IMR-90 (cell line): ENCODE measurements around the gene VPS13A. TPM values are rescaled to one million over a fixed set of nuclear protein-coding genes. Genes with fewer than 3 reads are reported as not detected.

Experiments used
- ATAC-seq: fragments of 200-7000 bp; cut with Tn5 transposase; 2 replicates; pipeline ENCODE4 v1.9.1; 2020; ENCODE audit warnings: low read depth, mild to moderate bottlenecking, moderate library complexity
- BruUV-seq: library from RNA; stranded (reverse); fragments of 400-500 nt; replicated peaks from 2 replicates; lab custom pipeline; 2021; lab: Mats Ljungman, UMichigan
- CTCF ChIA-PET: fragments of 300-600 bp; formaldehyde crosslinking; extraction: SDS; loops from one replicate; lab custom pipeline; 2021; ENCODE audit warnings: antibody characterized with exemption; lab: Yijun Ruan, JAX
- POLR2A ChIA-PET: fragments of 300-600 bp; sonication (Branson Sonifier 250); formaldehyde crosslinking; loops from one replicate; lab custom pipeline; 2022; ENCODE audit warnings: antibody characterized with exemption; ENCODE audit not compliant: unreplicated experiment; lab: Charles Lee
- DNase-seq: peaks from one replicate; pipeline ENCODE4 v3.0.0; 2013
- H2AFZ ChIP-seq: replicated peaks from 2 replicates; pipeline ENCODE3; 2013; ENCODE audit warnings: low read length, mild to moderate bottlenecking; ENCODE audit not compliant: poor library complexity
- H2AK5ac ChIP-seq: 2 replicates; pipeline ENCODE4 v1.6.1; 2013; ENCODE audit warnings: low read depth, low read length, inconsistent platforms
- H2AK9ac ChIP-seq: replicated peaks from 2 replicates; pipeline ENCODE3; 2013; ENCODE audit warnings: mild to moderate bottlenecking, low read depth, low read length, moderate library complexity; ENCODE audit not compliant: poor library complexity
- H2BK120ac ChIP-seq: 2 replicates; pipeline ENCODE4 v1.6.1; 2013; ENCODE audit warnings: low read depth, low read length, inconsistent platforms
- H2BK15ac ChIP-seq: 3 replicates; pipeline ENCODE4 v1.6.1; 2013; ENCODE audit warnings: low read depth, low read length, inconsistent platforms
- H2BK20ac ChIP-seq: 2 replicates; pipeline ENCODE4 v1.6.1; 2013; ENCODE audit warnings: low read depth, mild to moderate bottlenecking, inconsistent platforms, low read length, moderate library complexity
- H2BK5ac ChIP-seq: 2 replicates; pipeline ENCODE4 v1.6.1; 2013; ENCODE audit warnings: mild to moderate bottlenecking, low read depth, low read length, inconsistent platforms; ENCODE audit not compliant: poor library complexity, severe bottlenecking
- H3K14ac ChIP-seq: replicated peaks from 2 replicates; pipeline ENCODE4 v1.6.1; 2013; ENCODE audit warnings: low read depth, low read length, inconsistent platforms
- H3K18ac ChIP-seq: 2 replicates; pipeline ENCODE4 v1.6.1; 2013; ENCODE audit warnings: low read depth, low read length, control low read depth
- H3K23ac ChIP-seq: 2 replicates; pipeline ENCODE4 v1.6.1; 2013; ENCODE audit warnings: low read depth, low read length, inconsistent platforms
- H3K27ac ChIP-seq: 2 replicates; pipeline ENCODE4 v1.5.1; 2013; ENCODE audit warnings: mild to moderate bottlenecking, control low read depth, low read length; ENCODE audit not compliant: insufficient read depth
- H3K27me3 ChIP-seq: 2 replicates; pipeline ENCODE4 v1.6.1; 2013; ENCODE audit warnings: low read length; ENCODE audit not compliant: control insufficient read depth, insufficient read depth
- H3K36me3 ChIP-seq: 2 replicates; pipeline ENCODE4 v1.6.1; 2013; ENCODE audit warnings: low read length, mixed read lengths; ENCODE audit not compliant: control insufficient read depth, insufficient read depth
- H3K4ac ChIP-seq: 2 replicates; pipeline ENCODE4 v1.6.1; 2013; ENCODE audit warnings: low read depth, low read length, inconsistent platforms
- H3K4me1 ChIP-seq: 2 replicates; pipeline ENCODE4 v1.6.1; 2013; ENCODE audit warnings: low read length, mixed read lengths; ENCODE audit not compliant: control insufficient read depth, insufficient read depth
- H3K4me2 ChIP-seq: 2 replicates; pipeline ENCODE4 v1.6.1; 2013; ENCODE audit warnings: low read depth, mild to moderate bottlenecking, control low read depth, low read length, moderate library complexity
- H3K4me3 ChIP-seq: 2 replicates; pipeline ENCODE4 v1.5.1; 2013; ENCODE audit warnings: low read depth, mild to moderate bottlenecking, control low read depth, low read length, moderate library complexity; ENCODE audit not compliant: insufficient read depth
- H3K56ac ChIP-seq: 2 replicates; pipeline ENCODE4 v1.6.1; 2013; ENCODE audit warnings: low read length, inconsistent platforms; ENCODE audit not compliant: insufficient read depth; ENCODE audit errors: extremely low read depth
- H3K79me1 ChIP-seq, 2 experiments: 2 replicates each; pipeline ENCODE4 v1.6.1; 2013; ENCODE audit warnings: low read length in 2 of 2, inconsistent platforms in 1 of 2, low read depth in 1 of 2
- H3K9ac ChIP-seq: 2 replicates; pipeline ENCODE4 v1.6.1; 2013; ENCODE audit warnings: low read depth, low read length, control low read depth
- H3K9me1 ChIP-seq: 2 replicates; pipeline ENCODE4 v1.6.1; 2013; ENCODE audit warnings: low read length, inconsistent platforms; ENCODE audit not compliant: insufficient read depth
- H3K9me3 ChIP-seq: 2 replicates; pipeline ENCODE4 v1.6.1; 2013; ENCODE audit warnings: low read length; ENCODE audit not compliant: control insufficient read depth, insufficient read depth
- H4K20me1 ChIP-seq: 2 replicates; pipeline ENCODE4 v1.6.1; 2013; ENCODE audit warnings: low read length, inconsistent platforms; ENCODE audit not compliant: insufficient read depth
- H4K5ac ChIP-seq: 2 replicates; pipeline ENCODE4 v1.6.1; 2013; ENCODE audit warnings: mild to moderate bottlenecking, low read depth, low read length, control low read depth
- H4K8ac ChIP-seq, 2 experiments: 2 replicates each; pipeline ENCODE4 v1.6.1; 2013; ENCODE audit warnings: low read depth in 2 of 2, low read length in 2 of 2, control low read depth in 1 of 2, inconsistent platforms in 1 of 2
- H4K91ac ChIP-seq: 2 replicates; pipeline ENCODE4 v1.6.1; 2013; ENCODE audit warnings: low read depth, low read length, inconsistent platforms; ENCODE audit not compliant: insufficient read depth
- CEBPB ChIP-seq: IDR thresholded peaks from 2 replicates; pipeline ENCODE4 v1.6.1; 2012; ENCODE audit warnings: low read depth, low read length, improper control_type of control experiment
- FOS ChIP-seq: fragments of 150-350 bp; IDR thresholded peaks from 2 replicates; pipeline ENCODE4 v1.6.1; 2016; ENCODE audit warnings: low read depth, low read length
- MAFK ChIP-seq: IDR thresholded peaks from 2 replicates; pipeline ENCODE4 v1.6.1; 2012; ENCODE audit warnings: low read depth, low read length, improper control_type of control experiment
- MAZ ChIP-seq: IDR thresholded peaks from 2 replicates; pipeline ENCODE4 v1.6.1; 2012; ENCODE audit warnings: low read depth, mild to moderate bottlenecking, low read length, improper control_type of control experiment, moderate library complexity, borderline replicate concordance
- MXI1 ChIP-seq: IDR thresholded peaks from 2 replicates; pipeline ENCODE4 v1.6.1; 2012; ENCODE audit warnings: low read depth, mild to moderate bottlenecking, low read length, moderate library complexity, borderline replicate concordance
- NFE2L2 ChIP-seq: fragments of 150-350 bp; IDR thresholded peaks from 2 replicates; pipeline ENCODE4 v1.6.1; 2016; ENCODE audit warnings: low read depth, mild to moderate bottlenecking, low read length
- SMC3 ChIP-seq: fragments of 150-350 bp; IDR thresholded peaks from 2 replicates; pipeline ENCODE4 v1.6.1; 2016; ENCODE audit warnings: low read depth, mild to moderate bottlenecking, antibody characterized with exemption, low read length, moderate library complexity
- USF2 ChIP-seq: fragments of 150-350 bp; IDR thresholded peaks from 2 replicates; pipeline ENCODE4 v1.6.1; 2017; ENCODE audit warnings: mild to moderate bottlenecking, antibody characterized with exemption, low read length, low read depth
- WGBS, 2 experiments: methylation state at CpG; one replicate each; pipeline versions ENCODE4 v1.1.5 to v1.1.7; 2013; ENCODE audit warnings: missing lambda C conversion rate in 2 of 2; ENCODE audit not compliant: insufficient read length in 1 of 2; ENCODE audit errors: extremely low coverage in 2 of 2; 5-methylcytosine and 5-hydroxymethylcytosine counted together
- dilution Hi-C: fragments of 300-500 bp; cut with HindIII; formaldehyde crosslinking; loops from one replicate; pipeline ENCODE4 v1.14.3; 2018; ENCODE audit warnings: low sequenced_read_pairs; ENCODE audit not compliant: unreplicated experiment
- in situ Hi-C: fragments of 300-500 bp; cut with MboI; formaldehyde crosslinking; loops from 3 replicates; pipeline ENCODE4 v1.14.3; 2019; ENCODE audit warnings: low sequenced_read_pairs, inconsistent platforms, mixed read lengths
- intact Hi-C: fragments of 100-400 bp; cut with micrococcal nuclease; formaldehyde crosslinking; loops from 2 replicates; pipeline ENCODE4 v1.10.0; 2022
- polyA plus RNA-seq, 3 experiments: library from polyadenylated mRNA; depleted of rRNA; stranded (reverse); fragments of >200 nt; gene quantifications; 2 replicates each; pipeline ENCODE4 v1.2.3, GENCODE V29; 2012; ENCODE audit warnings: low replicate concordance in 1 of 3
- total RNA-seq: library from RNA; depleted of rRNA; stranded (reverse); fragments of >200 nt; gene quantifications from 2 replicates; pipeline ENCODE4 v1.2.3, GENCODE V29; 2012

The VPS13A gene
- total and polyA plus RNA-seq, 2 of the 4 experiments (the other 2 are of a cell fraction) = 10.4 to 26.5 TPM

- H2AK5ac ChIP-seq = no peak overlapping the region
- DNase-seq (no peak), ATAC-seq (no peak)
- in situ Hi-C loops = no loop called here
- no peaks in the 10 kb centered on the region for H4K20me1 ChIP-seq
- no peak overlapping the region for H3K9ac ChIP-seq
- H3K18ac ChIP-seq = no peak overlapping the region
- TF ChIP-seq USF2 (no peak), CEBPB (no peak), FOS (no peak), MXI1 (no peak), SMC3 (no peak), NFE2L2 (no peak), MAZ (no peak), MAFK (peak; percentile 54)
- dilution Hi-C loops = no loop called here
- H3K9me1 ChIP-seq = no peaks in the 10 kb centered on the region
- no peaks in the 10 kb centered on the region for H3K27me3 ChIP-seq
- H2AK9ac ChIP-seq = no peak overlapping the region
- no peak overlapping the region for H3K23ac ChIP-seq
- no peak overlapping the region for H2AFZ ChIP-seq
- no peaks in the 10 kb centered on the region for H3K9me3 ChIP-seq
- H3K14ac ChIP-seq = no peak overlapping the region
- H2BK5ac ChIP-seq = no peak overlapping the region
- H2BK15ac ChIP-seq = no peak overlapping the region
- no peak overlapping the region for H3K4me2 ChIP-seq
- no peak overlapping the region for H3K56ac ChIP-seq
- H3K79me1 ChIP-seq = no peaks in the 10 kb centered on the region
- ChIA-PET CTCF (no interaction called here), POLR2A (no interaction called here)
- H3K27ac ChIP-seq = no peak overlapping the region
- H3K4me3 ChIP-seq = no peak overlapping the region
- H2BK20ac ChIP-seq = no peak overlapping the region
- H4K91ac ChIP-seq = no peak overlapping the region
- H4K8ac ChIP-seq = no peak overlapping the region
- no TSS peak for BruUV-seq
- H3K36me3 ChIP-seq = no peaks in the 10 kb centered on the region
- no peak overlapping the region for H2BK120ac ChIP-seq
- no peaks in the 10 kb centered on the region for H3K4me1 ChIP-seq
- H3K4ac ChIP-seq = no peak overlapping the region
- intact Hi-C loops = no loop called here
- WGBS, 2 experiments = no CpG with 5 or more reads among the region's 1 CpG
- no peak overlapping the region for H4K5ac ChIP-seq
Measured at GRCh38 chr9:77399964-77400363, 222.6 kb downstream of the VPS13A start.
